Fibroblast of villous mesenchyme (primary cell): Measurements from ENCODE around the gene SEMA5A. TPM values are rescaled to one million over a fixed set of nuclear protein-coding genes. Genes with fewer than 3 reads are reported as not detected.
A peak's percentile ranks its signal among the peaks of the same experiment; 100 is the strongest.

Experiments used
- DNase-seq: peaks from one replicate; pipeline ENCODE4 v3.0.0-alpha.2; 2010; ENCODE audit warnings: low read depth
- H3K4me3 ChIP-seq: 2 replicates; pipeline ENCODE4 v1.5.1; 2011; ENCODE audit warnings: low read depth, mild to moderate bottlenecking, low read length
- CTCF ChIP-seq: IDR thresholded peaks from 2 replicates; pipeline ENCODE4 v1.5.1; 2012; ENCODE audit warnings: low read depth, mild to moderate bottlenecking, low read length; ENCODE audit not compliant: insufficient read depth
- total RNA-seq: library from RNA; depleted of rRNA; stranded (reverse); fragments of >200 nt; gene quantifications from 2 replicates; pipeline ENCODE4 v1.2.3, GENCODE V29; 2012

SEMA5A gene
- total RNA-seq, 1 donor = 72.5 TPM

- peak; percentile 32 for DNase-seq
- TF ChIP-seq CTCF = no peak
- no peak overlapping the region for H3K4me3 ChIP-seq
Observed at GRCh38 chr5:9054821-9055589, 490.9 kb downstream of the SEMA5A start.

- no peak for DNase-seq
- H3K4me3 ChIP-seq = no peak overlapping the region
- TF ChIP-seq CTCF = no peak
Observed at GRCh38 chr5:9054322-9054721, 491.6 kb downstream of the SEMA5A start.

GRCh38 chr5:9052421-9052820 is 493.5 kb downstream of the SEMA5A start:
- no peak for DNase-seq
- no peak overlapping the region for H3K4me3 ChIP-seq

GRCh38 chr5:9051779-9052178 is 494.1 kb downstream of the SEMA5A start:
- no peak for DNase-seq
- no peak overlapping the region for H3K4me3 ChIP-seq
- TF ChIP-seq CTCF = no peak

More at GRCh38 chr5:9052421-9052820, 493.5 kb downstream of the SEMA5A start:
- no peak for TF ChIP-seq CTCF

- DNase-seq = no peak
- TF ChIP-seq CTCF = no peak
- H3K4me3 ChIP-seq = no peak overlapping the region
Observed at GRCh38 chr5:9047932-9048331, 497.9 kb downstream of the SEMA5A start.

GRCh38 chr5:9046756-9047481 is 499.0 kb downstream of the SEMA5A start:
- H3K4me3 ChIP-seq = no peak overlapping the region
- TF ChIP-seq CTCF = no peak
- peak; percentile 89 for DNase-seq
